Thyroid gland (tissue), 4 donors: ENCODE data around the gene DEFB132. TPM values are rescaled to one million over a fixed set of nuclear protein-coding genes. Genes with fewer than 3 reads are reported as not detected.

ENCODE experiments used
- DNase-seq, 2 donors: peaks; one replicate each; pipeline ENCODE4 v3.0.0-alpha.2; 2019
- H3K27ac ChIP-seq, 3 donors: fragments of 200-600 bp; sonication (generic); 1 replicate in 2 of 3; 2 replicates in 1 of 3; pipeline ENCODE4 v1.5.1; 2016 to 2019; ENCODE audit warnings: mild to moderate bottlenecking in 1 of 3, moderate library complexity in 1 of 3
- H3K27me3 ChIP-seq: fragments of 200-600 bp; sonication (generic); one replicate; pipeline ENCODE4 v1.5.1; 2019
- H3K36me3 ChIP-seq, 2 donors: fragments of 200-600 bp; sonication (generic); one replicate each; pipeline ENCODE4 v1.5.1; 2016 to 2019
- H3K4me1 ChIP-seq, 2 donors: fragments of 200-600 bp; sonication (generic); one replicate each; pipeline ENCODE4 v1.5.1; 2017 to 2019
- H3K4me3 ChIP-seq, 3 donors: fragments of 200-600 bp; sonication (generic); replicated peaks in 1 of 3; 1 replicate in 2 of 3; 2 replicates in 1 of 3; pipeline ENCODE4 v1.5.1; 2016; ENCODE audit warnings: mild to moderate bottlenecking in 1 of 3
- H3K9me3 ChIP-seq: fragments of 200-600 bp; sonication (generic); one replicate; pipeline ENCODE4 v1.5.1; 2017
- POLR2A ChIP-seq, 2 donors: fragments of 450-650 bp; IDR thresholded peaks; one replicate each; pipeline ENCODE4 v1.6.1; 2017; ENCODE audit warnings: antibody characterized with exemption in 2 of 2, mild to moderate bottlenecking in 2 of 2, moderate library complexity in 1 of 2
- WGBS, 2 donors: methylation state at CpG; one replicate each; pipeline ENCODE4 v1.1.5; 2017; 5-methylcytosine and 5-hydroxymethylcytosine counted together
- intact Hi-C: fragments of 100-400 bp; cut with DNase I; formaldehyde crosslinking; loops from one replicate; pipeline ENCODE4 v1.15.1; 2023
- total RNA-seq, 4 donors: library from RNA; depleted of rRNA; stranded (reverse); fragments of >200 nt; gene quantifications; one replicate each; pipeline ENCODE4 v1.2.3, GENCODE V29; 2016
- TF ChIP-seq, protein P1 (sequence below), 6 experiments: fragments of 200-600 bp in 3 of 6; fragments of 450-650 bp in 3 of 6; sonication (generic) in 3 of 6; IDR thresholded peaks; one replicate each; pipeline ENCODE4 v1.5.1; 2016 to 2019; ENCODE audit warnings: antibody characterized with exemption in 6 of 6, mild to moderate bottlenecking in 2 of 6, inconsistent platforms in 1 of 6, moderate library complexity in 1 of 6

The DEFB132 gene
- total RNA-seq, 4 donors from 2014 or later: not detected

DNA sequence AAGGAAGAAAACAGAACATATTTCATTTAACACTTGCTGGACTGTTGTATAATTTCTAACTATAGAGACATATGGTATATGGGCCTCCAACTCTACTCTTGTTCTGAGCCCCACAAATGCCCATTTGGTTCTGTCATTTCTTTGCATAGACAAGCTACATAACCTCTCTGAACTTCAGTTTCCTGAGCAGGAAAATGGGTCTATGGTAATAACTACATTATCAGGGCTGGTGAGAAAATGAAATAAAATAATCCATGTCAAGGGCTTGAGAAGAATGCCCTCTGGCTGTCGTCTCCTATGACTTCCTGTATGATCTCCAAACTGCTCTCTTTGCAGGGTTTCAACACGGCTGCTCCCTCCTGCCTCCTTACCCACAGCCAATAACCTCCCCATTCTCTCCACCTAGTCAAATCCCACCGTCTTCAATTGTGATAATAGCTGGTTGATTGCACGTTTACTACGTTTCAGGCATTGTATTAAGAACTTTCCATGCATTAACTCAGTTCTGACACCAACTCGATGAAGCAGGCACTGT, 51.8 kb downstream of the DEFB132 start:
- WGBS, 2 donors: 4% methylated on average over 6 of the region's 6 CpGs
- no peaks in the 10 kb centered on the region for H3K36me3 ChIP-seq
- peaks cover 0 to 8% of the 10 kb centered on the region in 2 donors for H3K4me1 ChIP-seq
- no peaks in the 10 kb centered on the region for H3K9me3 ChIP-seq
- DNase-seq: no peak
- intact Hi-C loops: no loop called here
- H3K4me3 ChIP-seq: peak overlapping the region in 1 of 3 donors; percentile 24
- no peak for TF ChIP-seq POLR2A (IDR thresholded peaks at IDR 0.05)
- TF ChIP-seq, protein P1, sequence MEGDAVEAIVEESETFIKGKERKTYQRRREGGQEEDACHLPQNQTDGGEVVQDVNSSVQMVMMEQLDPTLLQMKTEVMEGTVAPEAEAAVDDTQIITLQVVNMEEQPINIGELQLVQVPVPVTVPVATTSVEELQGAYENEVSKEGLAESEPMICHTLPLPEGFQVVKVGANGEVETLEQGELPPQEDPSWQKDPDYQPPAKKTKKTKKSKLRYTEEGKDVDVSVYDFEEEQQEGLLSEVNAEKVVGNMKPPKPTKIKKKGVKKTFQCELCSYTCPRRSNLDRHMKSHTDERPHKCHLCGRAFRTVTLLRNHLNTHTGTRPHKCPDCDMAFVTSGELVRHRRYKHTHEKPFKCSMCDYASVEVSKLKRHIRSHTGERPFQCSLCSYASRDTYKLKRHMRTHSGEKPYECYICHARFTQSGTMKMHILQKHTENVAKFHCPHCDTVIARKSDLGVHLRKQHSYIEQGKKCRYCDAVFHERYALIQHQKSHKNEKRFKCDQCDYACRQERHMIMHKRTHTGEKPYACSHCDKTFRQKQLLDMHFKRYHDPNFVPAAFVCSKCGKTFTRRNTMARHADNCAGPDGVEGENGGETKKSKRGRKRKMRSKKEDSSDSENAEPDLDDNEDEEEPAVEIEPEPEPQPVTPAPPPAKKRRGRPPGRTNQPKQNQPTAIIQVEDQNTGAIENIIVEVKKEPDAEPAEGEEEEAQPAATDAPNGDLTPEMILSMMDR (IDR thresholded peaks at IDR 0.05): no peak
- H3K27me3 ChIP-seq: no peaks in the 10 kb centered on the region
- H3K27ac ChIP-seq: peak overlapping the region; percentile 71 to 89 (median 80)

DNA sequence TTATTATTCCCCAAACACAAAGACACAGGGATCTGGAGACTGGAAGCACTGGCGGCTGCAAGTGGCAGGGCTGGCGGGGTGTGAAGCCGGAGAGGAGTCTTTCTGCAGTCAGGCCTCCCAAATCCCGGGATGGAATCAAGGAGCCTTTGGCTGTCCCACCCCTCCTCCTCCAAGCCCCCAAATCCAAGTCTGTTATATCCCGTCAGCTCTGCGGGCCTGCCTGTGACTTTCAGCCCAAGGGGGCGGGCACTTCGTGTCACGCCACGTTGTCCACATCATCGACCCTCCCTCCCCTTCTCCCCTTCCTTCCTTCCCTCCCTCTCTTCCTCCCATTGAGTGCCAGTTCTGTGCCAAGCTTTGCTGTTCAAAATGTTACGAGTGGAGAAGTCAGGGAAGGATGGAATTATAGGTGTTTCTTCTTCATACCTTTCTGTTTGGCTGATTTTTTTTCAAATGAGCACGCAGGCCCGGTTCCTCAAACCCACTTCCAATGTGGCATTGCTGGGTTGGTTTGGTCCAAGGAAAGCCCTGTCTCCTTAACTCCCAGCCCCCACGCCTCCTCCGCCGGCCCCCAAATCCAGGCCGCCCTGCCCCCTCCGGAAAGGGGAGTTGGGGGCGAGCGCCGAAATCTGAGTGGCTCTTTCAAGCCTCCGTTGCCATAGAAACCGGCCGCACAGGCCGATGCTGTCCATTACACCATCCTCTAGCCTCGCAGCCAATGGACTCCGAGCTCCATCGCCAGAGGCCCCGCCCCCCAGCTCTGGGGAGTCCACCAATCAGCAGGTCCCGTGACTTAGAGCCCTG, 52.5 kb downstream of the DEFB132 start:
- H3K4me3 ChIP-seq: peak overlapping the region in 1 of 3 donors; percentile 24
- H3K36me3 ChIP-seq: no peaks in the 10 kb centered on the region
- H3K4me1 ChIP-seq: peaks cover 0 to 8% of the 10 kb centered on the region in 2 donors
- peak; percentile 99 to 100 for DNase-seq
- TF ChIP-seq, protein P1 (IDR thresholded peaks at IDR 0.05): no peak
- TF ChIP-seq POLR2A (IDR thresholded peaks at IDR 0.05): peak in 1 of 2 donors; percentile 78
- no peaks in the 10 kb centered on the region for H3K27me3 ChIP-seq
- intact Hi-C loops: no loop called here
- 1 to 3% methylated on average over 30 to 31 of the region's 31 CpGs for WGBS, 2 donors
- H3K9me3 ChIP-seq: no peaks in the 10 kb centered on the region
- H3K27ac ChIP-seq: peak overlapping the region; percentile 71 to 89 (median 80)

DNA sequence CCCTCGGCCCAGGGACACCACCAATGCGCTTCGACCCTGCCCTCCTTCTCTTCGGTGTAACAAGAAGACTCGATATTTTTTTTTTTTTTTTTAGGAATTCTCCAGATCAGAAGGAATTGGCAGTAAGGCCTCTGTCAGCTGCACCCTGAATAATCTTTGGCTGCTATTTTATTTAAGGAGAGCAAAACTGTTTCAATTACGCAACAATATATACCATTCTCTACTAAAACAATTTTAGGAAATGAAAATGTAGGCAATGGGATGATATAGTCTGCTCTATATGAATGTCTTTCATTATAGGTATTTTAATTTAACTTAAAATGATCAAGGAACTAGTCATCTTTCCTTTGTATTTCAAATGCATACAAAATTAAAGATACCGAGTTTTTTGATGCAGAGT, 53.1 kb downstream of the DEFB132 start:
- H3K4me3 ChIP-seq: no peak overlapping the region

More for the DNA sequence above, 53.1 kb downstream of the DEFB132 start:
- intact Hi-C loops: no loop called here
- H3K4me1 ChIP-seq: peaks cover 0 to 8% of the 10 kb centered on the region in 2 donors
- WGBS, 2 donors: 7 to 8% methylated on average over 7 of the region's 7 CpGs
- no peak for DNase-seq
- TF ChIP-seq POLR2A (IDR thresholded peaks at IDR 0.05): no peak
- TF ChIP-seq, protein P1 (IDR thresholded peaks at IDR 0.05): no peak
- no peaks in the 10 kb centered on the region for H3K9me3 ChIP-seq
- no peaks in the 10 kb centered on the region for H3K36me3 ChIP-seq
- peak overlapping the region; percentile 75 to 85 (median 80) for H3K27ac ChIP-seq
- H3K27me3 ChIP-seq: no peaks in the 10 kb centered on the region

Other genes with a start within 250 kb of the DEFB132 start
- gene DEFB125, start 170.1 kb upstream of the DEFB132 start, total RNA-seq: not detected
- not detected for gene DEFB126, start 115.1 kb upstream of the DEFB132 start, total RNA-seq
- gene DEFB127, start 100.3 kb upstream of the DEFB132 start, total RNA-seq: not detected
- gene DEFB128, start 68.0 kb upstream of the DEFB132 start, total RNA-seq: not detected
- gene DEFB129, start 30.5 kb upstream of the DEFB132 start, total RNA-seq: not detected
- 1 to 10 TPM; 4.1 to 9.5 (median 7.0) TPM for gene C20orf96, start 33.0 kb downstream of the DEFB132 start, total RNA-seq
- gene ZCCHC3, start 39.8 kb downstream of the DEFB132 start, total RNA-seq: 10 to 100 TPM; 20.2 to 28.4 (median 22.3) TPM
- gene SOX12, start 67.8 kb downstream of the DEFB132 start, total RNA-seq: 10 to 100 TPM in 1 of 4 donors, 1 to 10 TPM in 3; 7.1 to 12.9 (median 9.0) TPM
- 10 to 100 TPM; 29.8 to 56.7 (median 42.4) TPM for gene NRSN2, start 89.4 kb downstream of the DEFB132 start, total RNA-seq
- 10 to 100 TPM in 2 of 4 donors, 1 to 10 TPM in 2; 6.1 to 16.5 (median 8.1) TPM for gene TRIB3, start 123.0 kb downstream of the DEFB132 start, total RNA-seq
- gene RBCK1, start 150.6 kb downstream of the DEFB132 start, total RNA-seq: 10 to 100 TPM; 49.2 to 90.2 (median 71.0) TPM
- gene TBC1D20, start 204.8 kb downstream of the DEFB132 start, total RNA-seq: 10 to 100 TPM; 34.1 to 40.5 (median 35.6) TPM